GM12878 (cell line): ENCODE data around the gene COG2.

Experiments used
- CHD4 ChIP-seq: fragments of 200-600 bp; sonication (generic); IDR thresholded peaks from 2 replicates; pipeline ENCODE4 v1.6.1; 2016; ENCODE audit warnings: mild to moderate bottlenecking
- PAX5 ChIP-seq: IDR thresholded peaks from 2 replicates; pipeline ENCODE4 v1.6.1; 2011; ENCODE audit warnings: low read depth, low read length, borderline replicate concordance
- TF ChIP-seq, protein P1 (sequence below), 3 experiments: IDR thresholded peaks in 2 of 3; conservative IDR thresholded peaks in 1 of 3; 2 replicates each; pipeline ENCODE4 v1.5.1; 2011; ENCODE audit warnings: low read depth in 3 of 3, low read length in 3 of 3, mild to moderate bottlenecking in 3 of 3, control low read depth in 2 of 3, moderate library complexity in 2 of 3, inconsistent platforms in 1 of 3, mixed read lengths in 1 of 3; ENCODE audit not compliant: control insufficient read depth in 2 of 3, insufficient read depth in 1 of 3; ENCODE audit errors: extremely low read depth in 1 of 3

DNA sequence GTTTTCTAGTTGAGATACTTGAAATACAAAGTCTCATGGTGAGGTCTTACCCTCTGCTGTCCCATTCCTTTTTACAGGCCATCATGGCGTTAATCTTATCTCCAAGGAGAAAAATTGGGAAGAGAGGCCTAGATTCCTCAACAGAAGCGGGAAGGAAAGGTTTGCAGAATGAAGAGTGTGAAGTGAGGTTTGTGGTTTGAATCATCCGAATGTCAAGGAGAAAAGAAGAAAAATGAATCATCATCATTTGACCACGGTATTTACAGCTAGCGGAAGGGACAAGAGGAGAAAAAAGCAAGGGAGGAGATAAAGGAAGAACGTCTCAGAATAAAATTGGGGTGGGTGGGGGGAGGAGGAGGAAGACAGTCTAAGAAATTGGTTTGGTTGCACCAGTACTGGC, 935 bp upstream of the COG2 start:
- TF ChIP-seq, protein P1, sequence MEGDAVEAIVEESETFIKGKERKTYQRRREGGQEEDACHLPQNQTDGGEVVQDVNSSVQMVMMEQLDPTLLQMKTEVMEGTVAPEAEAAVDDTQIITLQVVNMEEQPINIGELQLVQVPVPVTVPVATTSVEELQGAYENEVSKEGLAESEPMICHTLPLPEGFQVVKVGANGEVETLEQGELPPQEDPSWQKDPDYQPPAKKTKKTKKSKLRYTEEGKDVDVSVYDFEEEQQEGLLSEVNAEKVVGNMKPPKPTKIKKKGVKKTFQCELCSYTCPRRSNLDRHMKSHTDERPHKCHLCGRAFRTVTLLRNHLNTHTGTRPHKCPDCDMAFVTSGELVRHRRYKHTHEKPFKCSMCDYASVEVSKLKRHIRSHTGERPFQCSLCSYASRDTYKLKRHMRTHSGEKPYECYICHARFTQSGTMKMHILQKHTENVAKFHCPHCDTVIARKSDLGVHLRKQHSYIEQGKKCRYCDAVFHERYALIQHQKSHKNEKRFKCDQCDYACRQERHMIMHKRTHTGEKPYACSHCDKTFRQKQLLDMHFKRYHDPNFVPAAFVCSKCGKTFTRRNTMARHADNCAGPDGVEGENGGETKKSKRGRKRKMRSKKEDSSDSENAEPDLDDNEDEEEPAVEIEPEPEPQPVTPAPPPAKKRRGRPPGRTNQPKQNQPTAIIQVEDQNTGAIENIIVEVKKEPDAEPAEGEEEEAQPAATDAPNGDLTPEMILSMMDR (IDR thresholded peaks at IDR 0.05 in 2 of 3, conservative IDR thresholded peaks at IDR 0.05 in 1 of 3; ENCODE audit: control insufficient read depth in 2 of 3, extremely low read depth in 1 of 3, insufficient read depth in 1 of 3, low read depth in 3 of 3, low read length in 3 of 3), result no peak
- TF ChIP-seq CHD4 (no peak), PAX5 (no peak)
